WTC11 (cell line): ENCODE data around the gene DNM3. TPM values are rescaled to one million over a fixed set of nuclear protein-coding genes. Genes with fewer than 3 reads are reported as not detected.

ENCODE experiments used
- ATAC-seq: fragments of 200-7000 bp; cut with Tn5 transposase; 2 replicates; pipeline ENCODE4 v1.10.0; 2021; ENCODE audit warnings: mild to moderate bottlenecking, moderate library complexity
- CTCF ChIA-PET: fragments of 300-600 bp; sonication (Branson Sonifier 250); formaldehyde crosslinking; loops from one replicate; lab custom pipeline; 2021; ENCODE audit warnings: antibody characterized with exemption; lab: Charles Lee
- POLR2A ChIA-PET: fragments of 350-600 bp; sonication (Branson Sonifier 250); formaldehyde crosslinking; loops from one replicate; lab custom pipeline; 2021; ENCODE audit warnings: antibody characterized with exemption; lab: Charles Lee
- DNase-seq: peaks from one replicate; pipeline ENCODE4 v3.0.0; 2021; ENCODE audit warnings: low spot score
- H3K27ac Mint-ChIP-seq: 2 replicates; pipeline ENCODE4 v1.8.0; 2021; ENCODE audit warnings: mixed read lengths
- H3K27me3 Mint-ChIP-seq: 2 replicates; pipeline ENCODE4 v1.8.0; 2021; ENCODE audit warnings: low read depth, mild to moderate bottlenecking, moderate library complexity, mixed read lengths
- H3K36me3 Mint-ChIP-seq: 2 replicates; pipeline ENCODE4 v1.8.0; 2021; ENCODE audit warnings: mixed read lengths
- H3K4me1 Mint-ChIP-seq: 2 replicates; pipeline ENCODE4 v1.8.0; 2022; ENCODE audit warnings: mixed read lengths
- H3K4me3 Mint-ChIP-seq: 2 replicates; pipeline ENCODE4 v1.8.0; 2021; ENCODE audit warnings: mild to moderate bottlenecking, moderate library complexity, mixed read lengths
- H3K9me3 Mint-ChIP-seq: 2 replicates; pipeline ENCODE4 v1.8.0; 2021; ENCODE audit warnings: mixed read lengths
- CDX4 ChIP-seq: fragments of 250-450 bp; sonication (Bioruptor Pico); IDR thresholded peaks from 2 replicates; pipeline ENCODE4 v1.9.0; 2021; ENCODE audit warnings: moderate library complexity, mild to moderate bottlenecking, inconsistent platforms, borderline replicate concordance
- E2F1 ChIP-seq: sonication (generic); formaldehyde crosslinking; IDR thresholded peaks from 2 replicates; pipeline ENCODE4 v1.8.0; 2022; ENCODE audit warnings: mild to moderate bottlenecking, missing genetic modification reagents
- E2F4 ChIP-seq: sonication (generic); formaldehyde crosslinking; IDR thresholded peaks from 2 replicates; pipeline ENCODE4 v1.8.1; 2022; ENCODE audit warnings: low read depth, mild to moderate bottlenecking, moderate library complexity, missing genetic modification reagents, borderline replicate concordance
- FOXJ3 ChIP-seq: sonication (generic); formaldehyde crosslinking; IDR thresholded peaks from 2 replicates; pipeline ENCODE4 v1.9.0; 2021; ENCODE audit warnings: missing genetic modification reagents, mild to moderate bottlenecking, borderline replicate concordance
- FOXP4 ChIP-seq: sonication (generic); formaldehyde crosslinking; IDR thresholded peaks from 2 replicates; pipeline ENCODE4 v1.8.0; 2022; ENCODE audit warnings: mild to moderate bottlenecking, missing genetic modification reagents
- GABPB1 ChIP-seq: sonication (generic); formaldehyde crosslinking; IDR thresholded peaks from 2 replicates; pipeline ENCODE4 v1.8.1; 2023; ENCODE audit warnings: mild to moderate bottlenecking, missing genetic modification reagents
- NR1H2 ChIP-seq: sonication (generic); formaldehyde crosslinking; IDR thresholded peaks from 2 replicates; pipeline ENCODE4 v1.9.0; 2021; ENCODE audit warnings: mild to moderate bottlenecking, moderate library complexity, missing genetic modification reagents
- NR3C1 ChIP-seq: sonication (generic); formaldehyde crosslinking; conservative IDR thresholded peaks from 2 replicates; pipeline ENCODE4 v1.8.1; 2023; ENCODE audit warnings: low read depth, mild to moderate bottlenecking, missing genetic modification reagents
- SMAD3 ChIP-seq: sonication (generic); formaldehyde crosslinking; IDR thresholded peaks from 2 replicates; pipeline ENCODE4 v1.8.0; 2022; ENCODE audit warnings: missing genetic modification reagents, mild to moderate bottlenecking, borderline replicate concordance
- USF1 ChIP-seq: sonication (generic); formaldehyde crosslinking; IDR thresholded peaks from 2 replicates; pipeline ENCODE4 v1.8.0; 2022; ENCODE audit warnings: mild to moderate bottlenecking, missing genetic modification reagents
- USF2 ChIP-seq: sonication (generic); formaldehyde crosslinking; IDR thresholded peaks from 2 replicates; pipeline ENCODE4 v1.8.1; 2023; ENCODE audit warnings: mild to moderate bottlenecking, missing genetic modification reagents, moderate library complexity
- ZBTB21 ChIP-seq: sonication (generic); formaldehyde crosslinking; IDR thresholded peaks from 2 replicates; pipeline ENCODE4 v1.8.1; 2023; ENCODE audit warnings: mild to moderate bottlenecking, missing genetic modification reagents, borderline replicate concordance
- ZNF138 ChIP-seq: sonication (generic); formaldehyde crosslinking; conservative IDR thresholded peaks from 2 replicates; pipeline ENCODE4 v1.8.1; 2022; ENCODE audit warnings: mild to moderate bottlenecking, moderate library complexity, missing genetic modification reagents
- ZNF219 ChIP-seq: sonication (generic); formaldehyde crosslinking; IDR thresholded peaks from 2 replicates; pipeline ENCODE4 v1.8.0; 2023; ENCODE audit warnings: missing genetic modification reagents, mild to moderate bottlenecking, borderline replicate concordance
- ZNF232 ChIP-seq: sonication (generic); formaldehyde crosslinking; IDR thresholded peaks from 2 replicates; pipeline ENCODE4 v1.8.0; 2022; ENCODE audit warnings: mild to moderate bottlenecking, missing genetic modification reagents
- ZNF317 ChIP-seq: sonication (generic); formaldehyde crosslinking; IDR thresholded peaks from 2 replicates; pipeline ENCODE4 v1.8.1; 2023; ENCODE audit warnings: low read depth, mild to moderate bottlenecking, moderate library complexity, missing genetic modification reagents, borderline replicate concordance
- ZNF425 ChIP-seq: fragments of 250-450 bp; sonication (Bioruptor Pico); conservative IDR thresholded peaks from 2 replicates; pipeline ENCODE4 v1.9.0; 2021; ENCODE audit warnings: mild to moderate bottlenecking
- ZNF532 ChIP-seq: fragments of 250-450 bp; sonication (Bioruptor Pico); IDR thresholded peaks from 2 replicates; pipeline ENCODE4 v1.9.0; 2021; ENCODE audit warnings: mild to moderate bottlenecking, borderline replicate concordance
- ZSCAN18 ChIP-seq: fragments of 250-450 bp; sonication (Bioruptor Pico); IDR thresholded peaks from 2 replicates; pipeline ENCODE4 v2.1.2; 2022; ENCODE audit warnings: mild to moderate bottlenecking, moderate library complexity
- total RNA-seq: library from RNA; stranded (reverse); gene quantifications from 3 replicates; pipeline ENCODE4 v1.2.3, GENCODE V29; 2021

DNM3 gene
- total RNA-seq, 1 experiment from 2014 or later, result 1.9 TPM

- TF ChIP-seq ZNF138 (no peak), USF1 (CRISPR knock-in tag) (no peak), FOXJ3 (CRISPR knock-in tag) (no peak), ZNF232 (CRISPR knock-in tag) (no peak), NR3C1 (CRISPR knock-in tag) (no peak), ZNF425 (no peak), E2F4 (CRISPR knock-in tag) (no peak), ZBTB21 (no peak), SMAD3 (CRISPR knock-in tag) (no peak), E2F1 (no peak), ZNF219 (CRISPR knock-in tag) (no peak), ZNF317 (CRISPR knock-in tag) (no peak), GABPB1 (CRISPR knock-in tag) (no peak)
- no peaks in the 10 kb centered on the region for H3K36me3 Mint-ChIP-seq
- no peak overlapping the region for H3K4me3 Mint-ChIP-seq
- DNase-seq (no peak), ATAC-seq (no peak)
- H3K27me3 Mint-ChIP-seq, result no peaks in the 10 kb centered on the region
- no peak overlapping the region for H3K27ac Mint-ChIP-seq
- peaks cover 12% of the 10 kb centered on the region for H3K4me1 Mint-ChIP-seq
- ChIA-PET CTCF (no interaction called here), POLR2A (no interaction called here)
- no peaks in the 10 kb centered on the region for H3K9me3 Mint-ChIP-seq
Observed at GRCh38 chr1:172252958-172253357, 411.7 kb downstream of the DNM3 start.

- DNase-seq (no peak), ATAC-seq (no peak)
- no peaks in the 10 kb centered on the region for H3K36me3 Mint-ChIP-seq
- ChIA-PET CTCF (interaction anchor here (1.8 kb wide), 1 partner anchor 145 kb away, joined by 4 read pairs; no protein-coding TSS in a partner anchor), POLR2A (no interaction called here)
- no peak overlapping the region for H3K4me3 Mint-ChIP-seq
- no peak overlapping the region for H3K27ac Mint-ChIP-seq
- H3K9me3 Mint-ChIP-seq, result no peaks in the 10 kb centered on the region
- peaks cover 8% of the 10 kb centered on the region for H3K4me1 Mint-ChIP-seq
- no peaks in the 10 kb centered on the region for H3K27me3 Mint-ChIP-seq
- no peak for TF ChIP-seq CDX4 (CRISPR knock-in tag)
- TF ChIP-seq ZSCAN18 (CRISPR knock-in tag), result no peak
- no peak for TF ChIP-seq NR1H2 (CRISPR knock-in tag)
- no peak for TF ChIP-seq FOXP4 (CRISPR knock-in tag)
- no peak for TF ChIP-seq ZNF532 (CRISPR knock-in tag)
- TF ChIP-seq USF2 (CRISPR knock-in tag), result no peak
Observed at GRCh38 chr1:172254521-172255222, 413.4 kb downstream of the DNM3 start.
